NCI-H526 (cell line): ENCODE results near the gene SIK1.
"Not testable (repeated sequence)": the region's sequence is repeated elsewhere in the genome, so short reads cannot be mapped to it uniquely, and the experiment has no call there.

ENCODE experiments used
- DNase-seq, 2 experiments: peaks; one replicate each; lab custom pipeline; 2025; lab: John Stamatoyannopoulos, UW

The SIK1 gene

DNA sequence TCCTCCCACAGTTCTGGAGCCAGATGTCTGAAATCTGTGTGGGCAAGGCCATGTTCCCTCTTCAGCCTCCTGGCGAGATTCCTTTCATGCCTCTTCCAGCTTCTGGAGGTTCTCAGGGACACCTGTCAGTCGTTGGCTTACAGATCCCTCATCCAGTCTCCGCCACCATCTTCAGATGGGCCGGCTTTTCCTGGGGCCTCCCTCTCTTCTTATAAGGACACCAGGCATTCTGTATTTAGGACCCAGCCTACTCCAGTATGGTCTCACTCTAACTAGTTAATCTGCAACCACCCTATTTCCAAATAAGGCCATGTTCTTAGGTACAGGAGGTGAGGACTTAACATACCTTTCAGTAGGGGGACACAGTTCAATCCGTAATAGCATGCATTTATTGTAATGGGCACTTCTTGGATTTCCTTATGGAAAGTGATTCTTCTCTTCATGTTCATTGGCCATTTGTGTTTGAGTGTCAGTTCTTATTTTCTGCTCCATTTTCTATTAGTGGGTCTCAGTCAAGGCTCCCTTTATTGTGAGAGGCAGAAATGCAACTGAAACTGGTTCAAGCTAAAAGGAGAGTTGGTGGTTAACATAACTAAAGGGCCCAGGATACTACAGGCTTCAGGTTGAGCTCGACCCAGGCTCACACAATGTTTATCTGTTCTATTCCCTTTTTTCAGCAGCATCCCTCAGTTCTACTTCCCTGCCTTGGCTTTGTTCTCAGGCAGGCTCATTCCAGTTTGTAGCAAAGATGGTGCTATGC, 12.6 kb upstream of the SIK1 start:
- not testable (repeated sequence) for DNase-seq

DNA sequence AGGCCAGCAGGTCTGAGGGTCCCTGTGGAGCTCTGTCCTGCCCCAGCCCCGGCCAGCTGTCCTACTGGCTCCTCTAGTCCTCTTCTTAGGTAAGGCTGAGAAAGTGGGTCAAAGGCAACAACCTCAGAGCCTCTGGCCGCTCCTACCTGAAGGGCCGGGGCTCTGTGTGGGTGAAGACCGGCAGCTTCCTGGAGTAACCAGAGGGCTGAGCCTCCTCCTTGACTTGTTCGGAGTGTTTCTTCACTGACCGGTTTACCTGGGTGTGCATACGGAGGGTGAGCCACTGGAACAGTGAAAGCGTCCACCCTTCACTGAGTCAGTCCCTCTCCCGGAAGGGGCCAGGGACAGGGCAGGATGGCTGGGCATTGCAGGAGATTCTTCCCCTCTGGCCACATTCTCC, 9.3 kb upstream of the SIK1 start:
- DNase-seq, result not testable (repeated sequence)

- not testable (repeated sequence) for DNase-seq
These were observed 6.6 kb upstream of the SIK1 start for GRCh38 chr21:43433340-43434136.

GRCh38 chr21:43430830-43431416, 4.0 kb upstream of the SIK1 start:
- not testable (repeated sequence) for DNase-seq

- DNase-seq, result not testable (repeated sequence)
These were observed 2.0 kb upstream of the SIK1 start for GRCh38 chr21:43428964-43429363.

DNA sequence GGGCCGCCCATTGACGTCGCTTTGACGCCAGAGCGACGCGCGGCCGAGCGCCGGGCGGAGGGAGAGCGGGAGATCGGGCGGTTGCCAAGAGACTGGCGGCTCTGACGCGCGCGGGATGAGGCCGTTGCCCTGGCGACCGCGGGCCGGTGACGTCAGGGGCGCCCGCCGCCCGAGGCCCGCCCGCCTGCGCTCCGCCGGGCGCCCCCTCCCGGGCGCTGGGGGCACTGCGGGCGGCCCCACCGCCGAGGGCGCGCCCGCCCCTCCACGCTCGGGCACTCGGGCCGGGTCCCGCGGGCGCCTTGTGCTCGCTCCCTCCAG, 270 bp upstream of the SIK1 start:
- DNase-seq, result not testable (repeated sequence)

GRCh38 chr21:43426004-43426403, 927 bp downstream of the SIK1 start:
- DNase-seq, result not testable (repeated sequence)

DNA sequence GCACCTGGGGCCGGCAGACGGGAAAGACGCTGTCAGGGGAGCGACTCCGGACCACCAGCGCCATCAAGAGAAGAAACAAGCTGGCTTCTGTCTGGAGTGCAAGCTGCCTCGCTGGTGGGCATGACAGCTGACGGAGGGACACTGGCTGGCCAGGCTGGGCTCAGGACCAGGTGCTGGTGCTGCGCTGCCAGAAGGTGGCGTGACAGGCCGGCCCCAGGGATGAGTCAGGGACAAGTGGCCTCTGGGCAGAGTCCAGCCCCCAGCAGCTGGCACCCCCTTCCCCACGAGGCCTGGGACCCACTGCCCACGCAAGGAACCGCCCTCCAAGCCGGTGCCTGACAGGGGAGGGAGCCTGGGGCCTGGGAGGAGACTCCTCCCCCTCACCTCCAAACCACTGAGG, 7.5 kb downstream of the SIK1 start:
- not testable (repeated sequence) for DNase-seq

- DNase-seq, result not testable (repeated sequence)
These were observed 12.4 kb downstream of the SIK1 start for GRCh38 chr21:43414576-43414975.

DNA sequence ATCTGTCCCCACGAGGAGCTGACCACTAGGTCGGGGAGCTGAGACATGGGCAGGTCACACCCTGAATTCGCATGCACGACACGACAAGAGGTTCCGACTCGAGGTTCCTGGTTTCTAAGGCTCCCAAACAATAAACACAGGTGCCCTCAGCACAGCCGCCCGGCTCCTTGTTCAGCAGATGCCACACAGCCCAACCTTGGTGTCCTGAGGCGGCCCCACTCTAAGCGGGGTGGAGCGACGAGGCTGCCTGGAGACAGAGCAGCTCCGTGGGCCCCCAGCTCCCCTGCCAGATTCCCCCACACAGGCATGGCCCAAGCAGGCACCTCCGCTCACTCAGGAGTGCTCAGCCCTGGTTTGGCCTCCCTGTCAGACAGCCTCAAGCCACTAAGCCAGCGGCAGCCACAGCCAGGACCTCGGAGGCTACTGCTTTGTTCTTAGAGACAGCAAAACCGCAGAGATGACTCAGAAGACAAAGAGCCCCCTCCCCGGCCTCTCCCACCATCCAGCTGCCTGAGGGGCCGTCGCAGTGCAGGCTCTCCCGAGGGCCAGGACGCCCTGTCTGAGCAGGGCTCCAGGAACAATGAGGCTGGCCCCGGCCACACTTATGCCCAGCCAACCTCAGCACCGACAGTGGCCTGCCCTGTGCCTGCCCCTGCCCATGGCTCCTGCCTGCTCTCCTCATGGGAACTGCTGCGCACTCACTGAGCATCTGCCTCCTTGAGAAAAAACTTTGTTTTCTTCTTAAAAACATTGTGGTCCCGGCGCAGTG, 14.7 kb downstream of the SIK1 start:
- DNase-seq, result not testable (repeated sequence)

DNA sequence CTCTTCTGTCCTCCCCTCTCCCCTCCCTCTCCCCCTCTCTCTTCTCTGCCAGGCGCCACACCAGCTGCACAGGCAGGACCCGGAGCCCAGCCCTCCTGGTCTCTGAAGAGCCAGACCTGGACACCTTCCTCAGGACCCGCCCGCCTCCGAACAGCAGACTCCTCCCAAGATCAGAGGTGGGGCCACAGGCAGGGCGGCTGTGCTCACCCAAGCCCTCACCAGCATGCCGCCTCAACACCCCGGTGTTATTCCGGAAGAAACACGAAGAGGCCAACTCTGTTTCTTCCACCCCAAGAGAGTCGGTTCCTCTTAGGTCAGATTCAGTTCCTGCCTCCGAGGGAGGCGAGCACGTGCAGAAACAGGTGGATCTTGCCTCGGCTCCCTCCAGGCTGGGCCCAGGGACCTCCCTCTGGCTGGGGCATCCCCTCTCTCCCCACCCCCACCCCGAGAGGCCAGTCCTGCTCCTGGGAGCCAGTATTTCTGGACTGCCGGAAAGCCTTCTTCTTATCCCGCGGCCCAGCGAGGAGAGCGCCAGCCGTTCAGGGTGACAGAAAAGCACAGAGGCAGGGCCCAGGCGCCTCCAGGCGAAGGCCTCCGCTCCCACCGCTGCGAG, 16.4 kb downstream of the SIK1 start:
- not testable (repeated sequence) for DNase-seq

DNA sequence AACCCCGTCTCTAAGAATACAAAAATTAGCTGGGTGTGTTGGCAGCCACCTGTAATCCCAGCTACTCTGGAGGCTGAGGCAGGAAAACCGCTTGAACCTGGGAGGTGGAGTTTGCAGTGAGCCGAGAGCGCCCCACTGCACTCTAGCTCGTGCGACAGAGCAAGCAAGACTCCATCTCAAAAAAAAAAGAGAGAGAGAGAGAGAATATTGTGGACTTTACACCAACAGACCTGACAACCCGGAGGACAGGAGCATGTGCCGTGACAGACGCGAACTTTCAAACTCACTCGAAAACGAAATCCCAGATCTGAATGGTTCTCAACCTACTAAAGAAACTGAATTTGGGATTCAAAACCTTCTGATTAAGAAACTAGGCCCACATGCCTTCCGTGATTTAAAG, 19.8 kb downstream of the SIK1 start:
- DNase-seq, result not testable (repeated sequence)

DNA sequence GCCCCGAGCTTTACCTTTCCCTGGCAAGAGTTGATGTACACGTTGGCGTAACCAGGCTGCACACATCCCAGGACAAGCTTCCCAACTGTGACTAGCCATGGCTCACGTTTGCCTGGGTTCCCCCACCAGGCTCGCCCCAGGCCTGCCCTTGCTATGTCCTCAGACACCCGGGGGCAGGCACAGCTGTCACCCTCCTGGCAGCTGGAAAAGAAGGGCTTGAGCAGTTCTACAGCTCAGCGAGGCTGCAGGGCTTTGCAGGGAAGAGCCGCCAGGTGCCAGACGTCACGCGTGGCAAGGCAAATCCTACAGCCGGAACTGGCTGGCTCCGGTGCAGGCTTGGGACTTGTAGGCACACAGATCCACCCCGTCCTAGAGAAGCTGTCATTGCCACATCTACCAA, 22.5 kb downstream of the SIK1 start:
- DNase-seq, result not testable (repeated sequence)

DNA sequence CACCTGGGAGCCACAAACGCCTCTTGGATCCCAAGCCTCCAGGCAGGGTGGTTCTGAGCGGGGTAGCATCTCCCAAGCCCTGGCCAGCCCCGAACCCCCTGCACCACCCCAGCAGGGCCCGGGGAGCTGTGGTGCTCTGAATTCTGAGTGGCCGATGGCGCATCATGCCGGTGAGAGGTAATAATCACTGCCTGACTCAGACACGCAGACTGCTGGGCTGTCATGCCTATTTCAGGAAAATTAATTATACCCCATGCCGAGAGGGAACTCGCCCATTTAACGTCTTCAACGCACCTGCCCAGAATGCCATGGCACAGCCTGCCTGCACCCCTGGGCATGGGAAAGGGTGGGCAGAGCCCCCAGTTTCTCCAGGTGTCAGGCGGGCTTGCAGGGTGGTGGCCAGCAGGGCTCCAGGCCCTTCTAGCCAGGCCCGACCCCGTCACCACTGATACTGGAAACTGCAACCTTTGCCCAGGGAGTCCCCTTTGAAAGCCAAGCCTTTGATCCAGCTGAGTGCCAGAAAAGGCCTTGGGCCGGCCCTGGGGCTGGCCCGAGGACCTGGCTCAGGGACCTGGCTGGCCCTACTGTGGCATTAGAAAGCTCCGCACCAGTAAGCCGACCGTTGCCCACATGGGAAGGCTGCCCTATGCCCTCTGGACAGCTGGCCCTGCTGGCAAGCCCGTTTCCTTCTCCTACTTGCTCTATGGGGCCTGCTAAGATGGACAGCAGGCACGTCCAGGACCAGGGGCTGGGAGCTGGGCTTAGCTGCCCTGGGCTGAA, 23.1 kb downstream of the SIK1 start:
- not testable (repeated sequence) for DNase-seq

GRCh38 chr21:43401125-43401524, 25.8 kb downstream of the SIK1 start:
- not testable (repeated sequence) for DNase-seq

DNA sequence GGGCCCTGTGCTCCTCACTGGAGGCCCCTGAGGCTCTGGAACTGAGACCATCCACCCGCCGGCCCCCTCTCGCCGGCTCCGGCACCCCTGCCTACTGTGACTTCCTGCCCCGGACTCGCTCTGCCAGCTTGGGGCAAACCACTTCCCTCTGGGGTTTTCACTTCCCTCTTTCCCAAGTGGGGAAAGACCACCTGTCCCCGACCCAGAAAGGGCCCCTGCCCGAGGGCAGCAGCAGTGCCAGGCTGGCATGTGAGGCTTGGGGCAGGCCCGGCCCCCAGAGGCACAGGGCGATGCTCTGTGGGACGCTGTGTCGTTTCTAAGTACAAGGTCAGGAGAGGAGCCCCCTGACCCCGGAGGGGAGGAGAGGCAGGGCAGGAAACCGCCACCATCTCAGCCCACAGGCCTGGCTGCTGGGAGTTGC, 27.3 kb downstream of the SIK1 start:
- DNase-seq, result not testable (repeated sequence)

DNA sequence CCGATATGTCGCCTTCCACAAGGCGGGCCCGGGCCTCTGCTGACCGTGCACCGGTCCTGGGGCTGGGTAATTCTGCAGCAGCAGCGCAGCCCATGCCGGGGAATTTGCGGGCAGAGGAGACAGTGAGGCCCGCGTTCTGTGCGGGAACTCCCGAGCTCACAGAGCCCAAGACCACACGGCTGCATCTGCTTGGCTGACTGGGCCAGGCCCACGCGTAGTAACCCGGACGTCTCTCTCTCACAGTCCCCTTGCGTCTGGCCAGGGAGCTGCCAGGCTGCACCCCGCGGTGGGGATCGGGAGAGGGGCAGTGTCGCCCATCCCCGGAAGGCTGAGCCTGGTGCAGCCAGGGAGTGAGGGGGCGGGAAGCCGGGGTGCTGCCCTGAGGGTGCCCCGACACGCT, 27.8 kb downstream of the SIK1 start:
- not testable (repeated sequence) for DNase-seq

GRCh38 chr21:43398533-43398932, 28.4 kb downstream of the SIK1 start:
- not testable (repeated sequence) for DNase-seq

DNA sequence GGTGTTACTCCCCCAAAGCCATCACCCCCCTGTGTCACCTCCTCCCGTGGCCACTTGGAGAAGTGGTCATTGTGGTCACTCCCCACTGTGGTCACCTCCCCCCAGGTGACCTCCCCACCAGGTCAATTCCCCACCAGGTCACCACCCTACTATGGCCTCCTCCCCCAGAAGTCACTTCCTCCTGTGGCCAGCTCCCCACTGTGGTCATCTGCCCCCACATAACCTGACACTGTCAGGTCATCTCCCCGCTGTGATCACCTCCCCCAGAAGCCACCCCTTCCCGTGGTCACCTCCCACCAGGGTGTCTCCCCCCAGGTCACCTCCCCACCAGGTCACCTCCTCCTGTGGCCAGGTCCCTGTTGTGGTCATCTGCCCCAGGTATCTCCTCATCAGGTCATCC, 28.9 kb downstream of the SIK1 start:
- DNase-seq, result not testable (repeated sequence)

- DNase-seq, result not testable (repeated sequence)
These were observed 29.5 kb downstream of the SIK1 start for GRCh38 chr21:43397439-43397808.
